Chondrocyte (in vitro differentiated cells): ENCODE results near the gene RAB18. TPM values are rescaled to one million over a fixed set of nuclear protein-coding genes. Genes with fewer than 3 reads are reported as not detected.
A peak's percentile ranks its signal among the peaks of the same experiment; 100 is the strongest.

Source experiments
- DNase-seq: peaks from one replicate; pipeline ENCODE4 v3.0.0; 2021; ENCODE audit warnings: mixed read lengths, low spot score
- H3K27ac Mint-ChIP-seq: one replicate; pipeline ENCODE4 v1.8.0; 2021; ENCODE audit warnings: mild to moderate bottlenecking, moderate library complexity, mixed read lengths; ENCODE audit not compliant: unreplicated experiment
- H3K27me3 Mint-ChIP-seq: 2 replicates; pipeline ENCODE4 v1.8.0; 2021; ENCODE audit warnings: low read depth, mixed read lengths
- H3K36me3 Mint-ChIP-seq: 2 replicates; pipeline ENCODE4 v1.8.0; 2021; ENCODE audit warnings: low read depth, mixed read lengths
- H3K4me1 Mint-ChIP-seq: 2 replicates; pipeline ENCODE4 v1.8.0; 2021; ENCODE audit warnings: low read depth, mild to moderate bottlenecking, mixed read lengths
- H3K4me3 Mint-ChIP-seq: one replicate; pipeline ENCODE4 v1.8.0; 2021; ENCODE audit warnings: mild to moderate bottlenecking, moderate library complexity, mixed read lengths; ENCODE audit not compliant: unreplicated experiment
- H3K9me3 Mint-ChIP-seq: 2 replicates; pipeline ENCODE4 v1.8.0; 2021; ENCODE audit warnings: low read depth, mixed read lengths
- CTCF ChIP-seq: fragments of 200-600 bp; sonication (generic); IDR thresholded peaks from 2 replicates; pipeline ENCODE4 v1.5.0; 2021; ENCODE audit warnings: antibody characterized with exemption, mild to moderate bottlenecking, moderate library complexity
- total RNA-seq: library from RNA; stranded (reverse); gene quantifications from 3 replicates; pipeline ENCODE4 v1.2.1, GENCODE V29; 2021

Gene RAB18
- total RNA-seq, 1 donor from 2014 or later = 176 TPM

DNA sequence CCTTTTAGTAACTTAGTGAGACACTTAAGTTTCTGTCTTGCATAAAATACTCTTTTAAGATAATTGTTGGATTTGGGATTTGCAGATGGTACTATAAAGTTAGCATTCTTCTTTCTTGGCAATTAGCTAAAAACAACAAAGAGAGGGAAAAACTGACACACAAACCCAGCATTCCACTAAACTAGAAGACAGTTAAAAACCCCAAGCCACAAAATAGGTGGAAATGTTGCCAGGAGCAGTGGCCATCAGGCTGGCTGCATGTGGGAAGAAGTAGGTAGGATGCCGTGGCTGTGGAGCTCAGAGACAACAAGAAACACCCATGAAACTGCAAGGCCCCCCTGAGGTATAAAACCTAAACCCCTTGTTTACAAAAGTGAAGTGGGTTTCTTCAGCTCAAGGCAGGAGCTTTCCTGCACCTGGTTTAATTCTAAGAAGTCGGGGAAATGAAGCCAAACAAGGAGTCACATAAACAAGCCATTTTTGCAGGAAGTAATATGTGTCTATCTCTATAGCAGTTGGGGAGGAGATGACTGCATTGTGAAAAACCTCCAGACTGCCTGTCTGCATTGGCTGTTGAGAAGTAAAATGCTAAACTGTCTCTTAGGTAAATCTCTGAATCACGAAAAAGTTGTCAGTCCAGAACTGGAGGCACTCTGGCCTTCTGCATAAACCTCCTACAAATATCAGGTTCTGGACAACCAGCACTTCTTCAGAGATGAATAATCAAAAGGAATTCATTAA lies 9.5 kb downstream of the RAB18 start:
- TF ChIP-seq CTCF = no peak
- Mint-ChIP-seq H3K36me3 (peaks cover 20% of the 10 kb centered on the region), H3K4me1 (peaks cover 50% of the 10 kb centered on the region), H3K4me3 (no peak overlapping the region), H3K27ac (peak overlapping the region; percentile 29), H3K9me3 (no peaks in the 10 kb centered on the region), H3K27me3 (no peaks in the 10 kb centered on the region)
- no peak for DNase-seq

GRCh38 chr10:27514243-27514642 lies 10.1 kb downstream of the RAB18 start:
- Mint-ChIP-seq H3K36me3 (peaks cover 19% of the 10 kb centered on the region), H3K27ac (peak overlapping the region; percentile 49), H3K4me3 (no peak overlapping the region), H3K27me3 (no peaks in the 10 kb centered on the region), H3K4me1 (peaks cover 46% of the 10 kb centered on the region), H3K9me3 (no peaks in the 10 kb centered on the region)
- TF ChIP-seq CTCF = no peak
- no peak for DNase-seq

DNA sequence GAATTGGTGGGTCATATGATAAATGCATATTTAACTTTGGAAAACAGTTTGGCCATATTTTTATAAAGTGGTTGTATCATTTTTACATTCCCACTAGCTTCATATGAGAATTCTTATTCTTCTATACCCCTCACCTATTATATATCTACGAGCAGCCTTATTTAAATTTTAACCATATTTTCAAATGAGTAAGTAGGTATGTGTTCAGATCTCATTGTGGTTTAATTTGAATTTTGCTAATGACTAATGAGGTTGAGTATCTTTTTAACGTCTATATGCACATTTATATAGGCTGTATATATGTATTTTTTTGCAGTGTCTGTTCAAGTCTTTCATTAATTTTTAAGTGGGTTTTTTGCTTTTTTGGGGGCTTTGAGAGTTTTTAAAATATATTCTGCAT lies 14.2 kb downstream of the RAB18 start:
- H3K4me3 Mint-ChIP-seq = no peak overlapping the region
- no peaks in the 10 kb centered on the region for H3K9me3 Mint-ChIP-seq
- no peak overlapping the region for H3K27ac Mint-ChIP-seq
- H3K27me3 Mint-ChIP-seq = no peaks in the 10 kb centered on the region
- H3K36me3 Mint-ChIP-seq = peaks cover 7% of the 10 kb centered on the region
- peaks cover 48% of the 10 kb centered on the region for H3K4me1 Mint-ChIP-seq
- DNase-seq = no peak
- TF ChIP-seq CTCF = no peak

- Mint-ChIP-seq H3K27ac (no peak overlapping the region), H3K4me3 (no peak overlapping the region), H3K9me3 (no peaks in the 10 kb centered on the region), H3K36me3 (peaks cover 7% of the 10 kb centered on the region), H3K4me1 (peaks cover 76% of the 10 kb centered on the region), H3K27me3 (no peaks in the 10 kb centered on the region)
- no peak for DNase-seq
- peak; percentile 24 for TF ChIP-seq CTCF
These were observed 21.7 kb downstream of the RAB18 start for GRCh38 chr10:27525819-27526218.

- no peak overlapping the region for H3K27ac Mint-ChIP-seq
- no peak overlapping the region for H3K4me3 Mint-ChIP-seq
- DNase-seq = no peak
- no peaks in the 10 kb centered on the region for H3K27me3 Mint-ChIP-seq
- peaks cover 77% of the 10 kb centered on the region for H3K4me1 Mint-ChIP-seq
- peaks cover 7% of the 10 kb centered on the region for H3K36me3 Mint-ChIP-seq
- no peak for TF ChIP-seq CTCF
- H3K9me3 Mint-ChIP-seq = no peaks in the 10 kb centered on the region
These were observed 22.1 kb downstream of the RAB18 start for GRCh38 chr10:27526242-27526641.
